GM18505 (cell line): ENCODE data around the gene NFKB2.

Experiments
- ATAC-seq: cut with Tn5 transposase; IDR thresholded peaks from one replicate; pipeline ENCODE4 v1.9.1; 2021; ENCODE audit not compliant: unreplicated experiment
- POLR2A ChIP-seq: IDR thresholded peaks from 4 replicates; pipeline ENCODE4 v1.6.1; 2011; ENCODE audit warnings: borderline replicate concordance; ENCODE audit not compliant: insufficient read depth, insufficient read length; ENCODE audit errors: extremely low read depth

NFKB2 gene

GRCh38 chr10:102451105-102451969 is 55.8 kb downstream of the NFKB2 start, which contains the start of gene C10orf95:
Gene C10orf95 (minus strand): TSS chr10:102451543. CDS start chr10:102451093, 450 bp downstream.
- no peak for ATAC-seq
- TF ChIP-seq POLR2A = no peak
